Gastrocnemius medialis (tissue), 4 donors: Measurements from ENCODE around the gene CHRM4.

Experiments used
- POLR2A ChIP-seq, 2 donors: fragments of 450-650 bp; IDR thresholded peaks; one replicate each; pipeline ENCODE4 v1.6.1; 2017; ENCODE audit warnings: antibody characterized with exemption in 2 of 2, mild to moderate bottlenecking in 2 of 2, moderate library complexity in 2 of 2
- TF ChIP-seq, protein P1 (sequence below), 5 experiments: fragments of 450-650 bp in 3 of 5; fragments of 200-600 bp in 2 of 5; sonication (generic) in 2 of 5; IDR thresholded peaks in 4 of 5; conservative IDR thresholded peaks in 1 of 5; 1 replicate in 4 of 5; 2 replicates in 1 of 5; pipeline ENCODE4 v1.5.1; 2016 to 2019; ENCODE audit warnings: antibody characterized with exemption in 5 of 5, mild to moderate bottlenecking in 3 of 5, moderate library complexity in 3 of 5

GRCh38 chr11:46389450-46390330 lies 1.9 kb downstream of the CHRM4 start:
- TF ChIP-seq, protein P1, sequence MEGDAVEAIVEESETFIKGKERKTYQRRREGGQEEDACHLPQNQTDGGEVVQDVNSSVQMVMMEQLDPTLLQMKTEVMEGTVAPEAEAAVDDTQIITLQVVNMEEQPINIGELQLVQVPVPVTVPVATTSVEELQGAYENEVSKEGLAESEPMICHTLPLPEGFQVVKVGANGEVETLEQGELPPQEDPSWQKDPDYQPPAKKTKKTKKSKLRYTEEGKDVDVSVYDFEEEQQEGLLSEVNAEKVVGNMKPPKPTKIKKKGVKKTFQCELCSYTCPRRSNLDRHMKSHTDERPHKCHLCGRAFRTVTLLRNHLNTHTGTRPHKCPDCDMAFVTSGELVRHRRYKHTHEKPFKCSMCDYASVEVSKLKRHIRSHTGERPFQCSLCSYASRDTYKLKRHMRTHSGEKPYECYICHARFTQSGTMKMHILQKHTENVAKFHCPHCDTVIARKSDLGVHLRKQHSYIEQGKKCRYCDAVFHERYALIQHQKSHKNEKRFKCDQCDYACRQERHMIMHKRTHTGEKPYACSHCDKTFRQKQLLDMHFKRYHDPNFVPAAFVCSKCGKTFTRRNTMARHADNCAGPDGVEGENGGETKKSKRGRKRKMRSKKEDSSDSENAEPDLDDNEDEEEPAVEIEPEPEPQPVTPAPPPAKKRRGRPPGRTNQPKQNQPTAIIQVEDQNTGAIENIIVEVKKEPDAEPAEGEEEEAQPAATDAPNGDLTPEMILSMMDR (IDR thresholded peaks at IDR 0.05 in 4 of 5, conservative IDR thresholded peaks at IDR 0.05 in 1 of 5): peak; percentile 54 to 95 (median 84)
- TF ChIP-seq POLR2A (IDR thresholded peaks at IDR 0.05): no peak
